Trophoblast cell (in vitro differentiated cells and primary cell): ENCODE data around the gene DDTL.
"Not testable (repeated sequence)": the region's sequence is repeated elsewhere in the genome, so short reads cannot be mapped to it uniquely, and the experiment has no call there.

Source experiments
- DNase-seq, 2 donors: peaks; one replicate each; pipeline ENCODE4 v3.0.0-alpha.2; 2016
- H2AFZ ChIP-seq: 2 replicates; pipeline ENCODE4 v1.6.1; 2013; ENCODE audit warnings: low read length, moderate library complexity, mild to moderate bottlenecking; ENCODE audit not compliant: insufficient read depth, poor library complexity
- H2AK5ac ChIP-seq: 2 replicates; pipeline ENCODE4 v1.6.1; 2013; ENCODE audit warnings: mild to moderate bottlenecking, low read length
- H2BK120ac ChIP-seq: 2 replicates; pipeline ENCODE4 v1.6.1; 2013; ENCODE audit warnings: low read length, mild to moderate bottlenecking, moderate library complexity; ENCODE audit not compliant: insufficient read depth, poor library complexity
- H2BK12ac ChIP-seq: 2 replicates; pipeline ENCODE4 v1.6.1; 2013; ENCODE audit warnings: mild to moderate bottlenecking, low read length, moderate library complexity
- H2BK5ac ChIP-seq: 2 replicates; pipeline ENCODE4 v1.6.1; 2013; ENCODE audit warnings: low read length, low read depth, moderate library complexity, mild to moderate bottlenecking; ENCODE audit not compliant: poor library complexity
- H3K14ac ChIP-seq: 2 replicates; pipeline ENCODE4 v1.6.1; 2013; ENCODE audit warnings: mild to moderate bottlenecking, low read length
- H3K18ac ChIP-seq: 2 replicates; pipeline ENCODE4 v1.6.1; 2013; ENCODE audit warnings: mild to moderate bottlenecking, low read length
- H3K23ac ChIP-seq: 2 replicates; pipeline ENCODE4 v1.6.1; 2013; ENCODE audit warnings: low read length
- H3K27ac ChIP-seq: 2 replicates; pipeline ENCODE4 v1.5.1; 2013; ENCODE audit warnings: low read depth, mild to moderate bottlenecking, inconsistent platforms, low read length, moderate library complexity
- H3K27me3 ChIP-seq: 2 replicates; pipeline ENCODE4 v1.6.1; 2013; ENCODE audit warnings: inconsistent platforms, mild to moderate bottlenecking, low read length, moderate library complexity; ENCODE audit not compliant: insufficient read depth
- H3K36me3 ChIP-seq, 2 experiments: 1 replicate in 1 of 2; 2 replicates in 1 of 2; pipeline ENCODE4 v1.6.1; 2013; ENCODE audit warnings: low read length in 2 of 2, mild to moderate bottlenecking in 2 of 2, moderate library complexity in 1 of 2; ENCODE audit not compliant: insufficient read depth in 2 of 2, control insufficient read depth in 1 of 2
- H3K4ac ChIP-seq: 2 replicates; pipeline ENCODE4 v1.6.1; 2013; ENCODE audit warnings: low read depth, mild to moderate bottlenecking, low read length, moderate library complexity
- H3K4me1 ChIP-seq, 2 experiments: 1 replicate in 1 of 2; 2 replicates in 1 of 2; pipeline ENCODE4 v1.6.1; 2013; ENCODE audit warnings: low read length in 2 of 2, mild to moderate bottlenecking in 2 of 2, moderate library complexity in 1 of 2; ENCODE audit not compliant: insufficient read depth in 2 of 2, control insufficient read depth in 1 of 2
- H3K4me2 ChIP-seq: 2 replicates; pipeline ENCODE4 v1.6.1; 2013; ENCODE audit warnings: inconsistent platforms, mild to moderate bottlenecking, low read length, moderate library complexity
- H3K4me3 ChIP-seq: 2 replicates; pipeline ENCODE4 v1.5.1; 2013; ENCODE audit warnings: mild to moderate bottlenecking, low read depth, low read length, inconsistent platforms
- H3K79me1 ChIP-seq: one replicate; pipeline ENCODE4 v1.6.1; 2013; ENCODE audit warnings: low read length
- H3K79me2 ChIP-seq: 2 replicates; pipeline ENCODE4 v1.6.1; 2013; ENCODE audit warnings: low read length, mild to moderate bottlenecking; ENCODE audit not compliant: control insufficient read depth, insufficient read depth, poor library complexity
- H3K9ac ChIP-seq: 2 replicates; pipeline ENCODE4 v1.6.1; 2013; ENCODE audit warnings: mild to moderate bottlenecking, low read length
- H3K9me3 ChIP-seq: 2 replicates; pipeline ENCODE4 v1.6.1; 2013; ENCODE audit warnings: low read depth, mild to moderate bottlenecking, control low read depth, inconsistent platforms, low read length; ENCODE audit not compliant: insufficient read depth
- H4K12ac ChIP-seq: 2 replicates; pipeline ENCODE4 v1.6.1; 2013; ENCODE audit warnings: low read depth, mild to moderate bottlenecking, low read length, moderate library complexity
- H4K8ac ChIP-seq: 2 replicates; pipeline ENCODE4 v1.6.1; 2013; ENCODE audit warnings: low read depth, mild to moderate bottlenecking, low read length, moderate library complexity
- H4K91ac ChIP-seq: one replicate; pipeline ENCODE4 v1.6.1; 2013; ENCODE audit warnings: low read depth, mild to moderate bottlenecking, low read length, moderate library complexity
- WGBS: extraction: QIAGEN DNeasy Blood & Tissue Kit; methylation state at CpG from one replicate; pipeline ENCODE4 v1.1.7; 2013; ENCODE audit warnings: missing lambda C conversion rate; ENCODE audit not compliant: insufficient read length, insufficient coverage; ENCODE audit errors: extremely low coverage; 5-methylcytosine and 5-hydroxymethylcytosine counted together

Gene DDTL

GRCh38 chr22:23952794-23953405 is 13.8 kb upstream of the DDTL start:
- H3K9ac ChIP-seq, H3K36me3 ChIP-seq, H3K27ac ChIP-seq, H2BK12ac ChIP-seq, H2AK5ac ChIP-seq, H3K4me2 ChIP-seq, H3K4ac ChIP-seq, H3K79me1 ChIP-seq, H4K91ac ChIP-seq, H3K14ac ChIP-seq, H3K4me3 ChIP-seq, H3K23ac ChIP-seq, H3K4me1 ChIP-seq, DNase-seq, H2AFZ ChIP-seq, H2BK5ac ChIP-seq, H3K18ac ChIP-seq, H3K79me2 ChIP-seq, H3K27me3 ChIP-seq, H2BK120ac ChIP-seq, H4K8ac ChIP-seq, H4K12ac ChIP-seq, H3K9me3 ChIP-seq: not testable (repeated sequence)
- no CpG with 5 or more reads among the region's 11 CpGs for WGBS

- not testable (repeated sequence) for H4K8ac ChIP-seq, H2BK12ac ChIP-seq, H3K4me1 ChIP-seq, H4K91ac ChIP-seq, H3K9ac ChIP-seq, H3K4me2 ChIP-seq, H3K4me3 ChIP-seq, H2BK120ac ChIP-seq, H3K14ac ChIP-seq, H3K79me1 ChIP-seq, H2AK5ac ChIP-seq, H2BK5ac ChIP-seq, H4K12ac ChIP-seq, H3K79me2 ChIP-seq, DNase-seq, H3K27ac ChIP-seq, H3K4ac ChIP-seq, H3K36me3 ChIP-seq, H3K9me3 ChIP-seq, H3K23ac ChIP-seq, H2AFZ ChIP-seq, H3K18ac ChIP-seq, H3K27me3 ChIP-seq
- no CpG with 5 or more reads among the region's 4 CpGs for WGBS
These were observed 13.2 kb upstream of the DDTL start for GRCh38 chr22:23953485-23953884.

- not testable (repeated sequence) for H3K4me3 ChIP-seq, H3K27me3 ChIP-seq, H4K12ac ChIP-seq, H3K4me2 ChIP-seq, H2AFZ ChIP-seq, H3K4ac ChIP-seq, H3K79me2 ChIP-seq, H4K91ac ChIP-seq, H2BK5ac ChIP-seq, DNase-seq, H2AK5ac ChIP-seq, H3K4me1 ChIP-seq, H3K18ac ChIP-seq, H2BK120ac ChIP-seq, H3K27ac ChIP-seq, H4K8ac ChIP-seq, H3K79me1 ChIP-seq, H3K36me3 ChIP-seq, H3K14ac ChIP-seq, H3K9me3 ChIP-seq, H2BK12ac ChIP-seq, H3K9ac ChIP-seq, H3K23ac ChIP-seq
- 100% methylated on average over 1 of the region's 8 CpGs for WGBS
These were observed 12.3 kb upstream of the DDTL start for GRCh38 chr22:23954193-23954990.

GRCh38 chr22:23954991-23955305 is 11.7 kb upstream of the DDTL start:
- H2AFZ ChIP-seq, H4K91ac ChIP-seq, H4K8ac ChIP-seq, H3K4me2 ChIP-seq, H4K12ac ChIP-seq, H3K14ac ChIP-seq, H3K4me1 ChIP-seq, H3K36me3 ChIP-seq, H2BK120ac ChIP-seq, H3K27ac ChIP-seq, H3K23ac ChIP-seq, H3K4ac ChIP-seq, H3K79me2 ChIP-seq, H3K18ac ChIP-seq, DNase-seq, H3K79me1 ChIP-seq, H2BK12ac ChIP-seq, H2BK5ac ChIP-seq, H3K27me3 ChIP-seq, H3K9ac ChIP-seq, H3K4me3 ChIP-seq, H3K9me3 ChIP-seq, H2AK5ac ChIP-seq: not testable (repeated sequence)
- no CpG with 5 or more reads among the region's 6 CpGs for WGBS
